Keratinocyte (primary cell): ENCODE data around the gene HRK. TPM values are rescaled to one million over a fixed set of nuclear protein-coding genes. Genes with fewer than 3 reads are reported as not detected.

ENCODE experiments used
- DNase-seq: peaks from one replicate; pipeline ENCODE4 v3.0.0-alpha.2; 2011; ENCODE audit warnings: low read depth, missing footprints, low spot score
- FAIRE-seq: peaks from 2 replicates; lab custom pipeline; 2011; peaks lifted over from hg19 to GRCh38; lab: Jason Lieb, UNC
- H2AFZ ChIP-seq: 2 replicates; pipeline ENCODE4 v1.6.0; 2012; ENCODE audit warnings: low read length, control low read depth, inconsistent platforms; ENCODE audit not compliant: control insufficient read depth
- H3K27ac ChIP-seq: 2 replicates; pipeline ENCODE4 v1.5.1; 2011; ENCODE audit warnings: low read length; ENCODE audit not compliant: control insufficient read depth, insufficient read depth
- H3K27me3 ChIP-seq: 3 replicates; pipeline ENCODE4 v1.6.0; 2011; ENCODE audit warnings: low read length; ENCODE audit not compliant: control insufficient read depth, insufficient read depth; ENCODE audit errors: extremely low read depth
- H3K36me3 ChIP-seq, 2 experiments: 2 replicates in 1 of 2; 3 replicates in 1 of 2; pipeline ENCODE4 v1.5.1; 2011; ENCODE audit warnings: low read length in 2 of 2, mild to moderate bottlenecking in 1 of 2; ENCODE audit not compliant: control insufficient read depth in 2 of 2, insufficient read depth in 2 of 2; ENCODE audit errors: extremely low read depth in 1 of 2
- H3K4me1 ChIP-seq: 3 replicates; pipeline ENCODE4 v1.5.1; 2011; ENCODE audit warnings: low read length; ENCODE audit not compliant: control insufficient read depth, insufficient read depth; ENCODE audit errors: extremely low read depth
- H3K4me2 ChIP-seq: 3 replicates; pipeline ENCODE4 v1.6.0; 2011; ENCODE audit warnings: low read depth, low read length; ENCODE audit not compliant: control insufficient read depth, insufficient read depth; ENCODE audit errors: extremely low read depth
- H3K4me3 ChIP-seq, 3 experiments: fragments of 200-600 bp in 1 of 3; sonication (generic) in 1 of 3; 2 replicates in 2 of 3; 3 replicates in 1 of 3; pipeline ENCODE4 v1.5.1; 2011 to 2016; ENCODE audit warnings: low read length in 3 of 3, mild to moderate bottlenecking in 3 of 3, control low read depth in 2 of 3, inconsistent platforms in 1 of 3, low read depth in 1 of 3, mixed read lengths in 1 of 3, mixed run types in 1 of 3, moderate library complexity in 1 of 3; ENCODE audit not compliant: control insufficient read depth in 2 of 3, insufficient read depth in 2 of 3; ENCODE audit errors: extremely low read depth in 1 of 3
- H3K79me2 ChIP-seq: 2 replicates; pipeline ENCODE4 v1.6.0; 2012; ENCODE audit warnings: low read length; ENCODE audit not compliant: control insufficient read depth, insufficient read depth
- H3K9ac ChIP-seq: 3 replicates; pipeline ENCODE4 v1.6.0; 2011; ENCODE audit warnings: low read length; ENCODE audit not compliant: control insufficient read depth, insufficient read depth; ENCODE audit errors: extremely low read depth
- H3K9me1 ChIP-seq: 3 replicates; pipeline ENCODE4 v1.6.0; 2011; ENCODE audit warnings: low read length; ENCODE audit not compliant: control insufficient read depth, insufficient read depth; ENCODE audit errors: extremely low read depth
- H3K9me3 ChIP-seq: 2 replicates; pipeline ENCODE4 v1.5.1; 2012; ENCODE audit warnings: low read depth, low read length; ENCODE audit not compliant: control insufficient read depth
- H4K20me1 ChIP-seq: 3 replicates; pipeline ENCODE4 v1.6.0; 2011; ENCODE audit warnings: low read length; ENCODE audit not compliant: control insufficient read depth, insufficient read depth; ENCODE audit errors: extremely low read depth
- CTCF ChIP-seq, 3 experiments: IDR thresholded peaks in 1 of 3; conservative IDR thresholded peaks in 1 of 3; optimal IDR thresholded peaks in 1 of 3; 2 replicates in 2 of 3; 3 replicates in 1 of 3; pipeline versions ENCODE3 to v1.5.1; 2011; ENCODE audit warnings: low read length in 3 of 3, mild to moderate bottlenecking in 3 of 3, moderate library complexity in 2 of 3, control low read depth in 1 of 3, inconsistent platforms in 1 of 3; ENCODE audit not compliant: insufficient read depth in 2 of 3; ENCODE audit errors: extremely low read depth in 1 of 3
- EZH2 ChIP-seq: IDR thresholded peaks from one replicate; pipeline ENCODE4 v1.6.1; 2012; ENCODE audit warnings: inconsistent platforms, mild to moderate bottlenecking, low read length, moderate library complexity
- dilution Hi-C: fragments of 300-500 bp; cut with MboI; formaldehyde crosslinking; loops from one replicate; pipeline ENCODE4 v1.7.0; 2020; ENCODE audit warnings: low sequenced_read_pairs; ENCODE audit not compliant: extremely low pct_ligation_motif_present
- polyA plus RNA-seq, 5 experiments: library from polyadenylated mRNA; depleted of rRNA in 3 of 5; stranded (reverse) in 3 of 5; stranded (forward) in 1 of 5; unstranded in 1 of 5; fragments of >200 nt; gene quantifications; 1 replicate in 1 of 5; 2 replicates in 3 of 5; 3 replicates in 1 of 5; pipeline versions ENCODE4 v1.2.1 to v1.2.3, GENCODE V29; 2011 to 2012; ENCODE audit warnings: missing spikeins in 2 of 5, low read depth in 1 of 5, low replicate concordance in 1 of 5

HRK gene
- polyA plus RNA-seq, 1 donor (not counting 4 experiments of a cell fraction or from before 2014, with no cell fraction given) = 0.01 TPM

- no peak for DNase-seq
- H3K9ac ChIP-seq = no peak overlapping the region
- H4K20me1 ChIP-seq = no peaks in the 10 kb centered on the region
- H3K9me3 ChIP-seq = no peaks in the 10 kb centered on the region
- dilution Hi-C loops = no loop called here
- H3K36me3 ChIP-seq = no peaks in the 10 kb centered on the region
- H3K4me3 ChIP-seq = peak overlapping the region; percentile 15 to 51 (median 43)
- no peaks in the 10 kb centered on the region for H3K79me2 ChIP-seq
- no peak overlapping the region for H2AFZ ChIP-seq
- H3K9me1 ChIP-seq = no peaks in the 10 kb centered on the region
- H3K4me2 ChIP-seq = peak overlapping the region; percentile 86
- no peak for FAIRE-seq
- peaks cover 11% of the 10 kb centered on the region for H3K4me1 ChIP-seq
- H3K27ac ChIP-seq = no peak overlapping the region
- TF ChIP-seq CTCF (optimal IDR thresholded peaks at IDR 0.05 in 1 of 3, IDR thresholded peaks at IDR 0.05 in 1 of 3, conservative IDR thresholded peaks at IDR 0.05 in 1 of 3; ENCODE audit: extremely low read depth in 1 of 3, insufficient read depth in 2 of 3, low read length in 3 of 3) = peak in 1 of 3 experiments; percentile 42
- no peak for TF ChIP-seq EZH2
- H3K27me3 ChIP-seq = peaks cover 49% of the 10 kb centered on the region
Observed at GRCh38 chr12:116880817-116881324, 370 bp downstream of the HRK start.

- peak overlapping the region; percentile 15 to 51 (median 43) for H3K4me3 ChIP-seq
- no peak overlapping the region for H2AFZ ChIP-seq
- H3K4me1 ChIP-seq = peaks cover 11% of the 10 kb centered on the region
- TF ChIP-seq CTCF (optimal IDR thresholded peaks at IDR 0.05 in 1 of 3, IDR thresholded peaks at IDR 0.05 in 1 of 3, conservative IDR thresholded peaks at IDR 0.05 in 1 of 3; ENCODE audit: extremely low read depth in 1 of 3, insufficient read depth in 2 of 3, low read length in 3 of 3) (no peak), EZH2 (peak; percentile 72)
- DNase-seq (no peak), FAIRE-seq (no peak)
- H4K20me1 ChIP-seq = no peaks in the 10 kb centered on the region
- H3K36me3 ChIP-seq = no peaks in the 10 kb centered on the region
- H3K9me3 ChIP-seq = no peaks in the 10 kb centered on the region
- H3K9me1 ChIP-seq = no peaks in the 10 kb centered on the region
- H3K79me2 ChIP-seq = no peaks in the 10 kb centered on the region
- no peak overlapping the region for H3K9ac ChIP-seq
- H3K27ac ChIP-seq = no peak overlapping the region
- peak overlapping the region; percentile 86 for H3K4me2 ChIP-seq
- peaks cover 49% of the 10 kb centered on the region for H3K27me3 ChIP-seq
- dilution Hi-C loops = no loop called here
Observed at GRCh38 chr12:116880213-116880816, 926 bp downstream of the HRK start.
